Peyer's patch (tissue), 4 donors: ENCODE data around the gene RAB40C.

Experiments
- CTCF ChIP-seq, 6 experiments: fragments of 450-650 bp in 4 of 6; fragments of 200-600 bp in 2 of 6; sonication (generic) in 1 of 6; IDR thresholded peaks; one replicate each; pipeline ENCODE4 v1.5.1; 2017 to 2019; ENCODE audit warnings: antibody characterized with exemption in 6 of 6, mild to moderate bottlenecking in 3 of 6, moderate library complexity in 1 of 6
- POLR2A ChIP-seq, 2 donors: fragments of 450-650 bp; IDR thresholded peaks; one replicate each; pipeline ENCODE4 v1.5.1; 2017; ENCODE audit warnings: antibody characterized with exemption in 2 of 2, mild to moderate bottlenecking in 2 of 2, moderate library complexity in 2 of 2

- TF ChIP-seq CTCF (IDR thresholded peaks at IDR 0.05) (peak in 2 of 6 experiments; percentile 2 to 11), POLR2A (IDR thresholded peaks at IDR 0.05) (peak; percentile 92 to 97)
These were observed 793 bp upstream of the RAB40C start for GRCh38 chr16:588889-589657.
